Right lobe of liver (tissue), 6 donors: ENCODE results near the gene PTPRM. TPM values are rescaled to one million over a fixed set of nuclear protein-coding genes. Genes with fewer than 3 reads are reported as not detected.

Source experiments
- ATAC-seq, 4 donors: fragments of 200-7000 bp; cut with Tn5 transposase; one replicate each; pipeline ENCODE4 v1.9.1; 2020; ENCODE audit warnings: mild to moderate bottlenecking in 4 of 4, moderate library complexity in 4 of 4
- DNase-seq, 3 donors: peaks; one replicate each; pipeline ENCODE4 v3.0.0-alpha.2; 2020
- H3K27ac ChIP-seq, 3 donors: fragments of 200-600 bp; one replicate each; pipeline ENCODE4 v1.8.0; 2022
- H3K27me3 ChIP-seq, 2 donors: fragments of 200-600 bp; one replicate each; pipeline ENCODE4 v1.8.0; 2022
- H3K36me3 ChIP-seq, 4 donors: fragments of 200-600 bp; sonication (generic) in 1 of 4; one replicate each; pipeline versions ENCODE4 v1.5.1 to v1.8.0; 2017 to 2022; ENCODE audit warnings: control low read depth in 1 of 4
- H3K4me1 ChIP-seq, 4 donors: fragments of 200-600 bp; sonication (generic) in 1 of 4; one replicate each; pipeline versions ENCODE4 v1.5.1 to v1.8.0; 2017 to 2022; ENCODE audit warnings: control low read depth in 1 of 4
- H3K4me3 ChIP-seq, 3 donors: fragments of 200-600 bp; one replicate each; pipeline ENCODE4 v1.8.0; 2022
- H3K9me3 ChIP-seq, 4 donors: fragments of 200-600 bp; sonication (generic) in 1 of 4; one replicate each; pipeline versions ENCODE4 v1.5.1 to v1.8.0; 2017 to 2022; ENCODE audit warnings: control low read depth in 1 of 4
- POLR2A ChIP-seq: fragments of 450-650 bp; IDR thresholded peaks from one replicate; pipeline ENCODE4 v1.6.1; 2017; ENCODE audit warnings: antibody characterized with exemption, mild to moderate bottlenecking
- WGBS: methylation state at CpG from one replicate; pipeline ENCODE4 v1.1.6; 2018; ENCODE audit warnings: low coverage, low lambda C conversion rate; ENCODE audit not compliant: insufficient coverage; ENCODE audit errors: missing lambda C conversion rate; 5-methylcytosine and 5-hydroxymethylcytosine counted together
- intact Hi-C, 2 donors: fragments of 100-400 bp; cut with DNase I; formaldehyde crosslinking; loops; one replicate each; pipeline versions ENCODE4 v1.11.2 to v1.14.1; 2022
- total RNA-seq, 6 experiments: library from RNA; depleted of rRNA in 2 of 6; stranded (reverse); fragments of >200 nt in 2 of 6; fragmentation: NEBNext Ultra II Directional in 3 of 6; extraction: Animal tissue kit (Norgen Biotek cat#: 25700) in 3 of 6; gene quantifications; one replicate each; pipeline versions ENCODE4 v1.1.0 to v1.2.4, GENCODE V29; 2016 to 2023
- TF ChIP-seq, protein P1 (sequence below), 4 donors: fragments of 200-600 bp in 3 of 4; fragments of 450-650 bp in 1 of 4; IDR thresholded peaks; one replicate each; pipeline versions ENCODE4 v1.5.1 to v1.8.0; 2016 to 2022; ENCODE audit warnings: antibody characterized with exemption in 4 of 4, mild to moderate bottlenecking in 2 of 4
- donor health status: DM: no; HTN: yes; CAD: no.
- donor health status: DM: no; HTN: no; CAD: no.
- donor health status: DM: no; HTN: no; CAD: no.
- donor health status: DM: no; HTN: yes; CAD: no.
- donor health status: DM: no; HTN: yes; CAD: no.

PTPRM gene
- total RNA-seq, 6 experiments from 2014 or later = 15.1 to 45.7 (median 26.5) TPM

GRCh38 chr18:7919565-7919964 lies 352.4 kb downstream of the PTPRM start:
- no peak for TF ChIP-seq POLR2A
- TF ChIP-seq, protein P1, sequence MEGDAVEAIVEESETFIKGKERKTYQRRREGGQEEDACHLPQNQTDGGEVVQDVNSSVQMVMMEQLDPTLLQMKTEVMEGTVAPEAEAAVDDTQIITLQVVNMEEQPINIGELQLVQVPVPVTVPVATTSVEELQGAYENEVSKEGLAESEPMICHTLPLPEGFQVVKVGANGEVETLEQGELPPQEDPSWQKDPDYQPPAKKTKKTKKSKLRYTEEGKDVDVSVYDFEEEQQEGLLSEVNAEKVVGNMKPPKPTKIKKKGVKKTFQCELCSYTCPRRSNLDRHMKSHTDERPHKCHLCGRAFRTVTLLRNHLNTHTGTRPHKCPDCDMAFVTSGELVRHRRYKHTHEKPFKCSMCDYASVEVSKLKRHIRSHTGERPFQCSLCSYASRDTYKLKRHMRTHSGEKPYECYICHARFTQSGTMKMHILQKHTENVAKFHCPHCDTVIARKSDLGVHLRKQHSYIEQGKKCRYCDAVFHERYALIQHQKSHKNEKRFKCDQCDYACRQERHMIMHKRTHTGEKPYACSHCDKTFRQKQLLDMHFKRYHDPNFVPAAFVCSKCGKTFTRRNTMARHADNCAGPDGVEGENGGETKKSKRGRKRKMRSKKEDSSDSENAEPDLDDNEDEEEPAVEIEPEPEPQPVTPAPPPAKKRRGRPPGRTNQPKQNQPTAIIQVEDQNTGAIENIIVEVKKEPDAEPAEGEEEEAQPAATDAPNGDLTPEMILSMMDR (IDR thresholded peaks at IDR 0.05) = no peak
- intact Hi-C loops = no loop called here
- Histone ChIP-seq H3K4me3 (no peak overlapping the region), H3K36me3 (no peaks in the 10 kb centered on the region), H3K9me3 (no peaks in the 10 kb centered on the region), H3K4me1 (peaks cover 0 to 33% (median 6%) of the 10 kb centered on the region in 4 donors), H3K27me3 (no peaks in the 10 kb centered on the region), H3K27ac (no peak overlapping the region)
- DNase-seq (no peak), ATAC-seq (no peak)
- WGBS = 100% methylated on average over 2 of the region's 2 CpGs

- WGBS = 18% methylated on average over 2 of the region's 3 CpGs
- Histone ChIP-seq H3K27me3 (no peaks in the 10 kb centered on the region), H3K4me1 (peaks cover 0 to 29% (median 4%) of the 10 kb centered on the region in 4 donors), H3K27ac (peak overlapping the region; percentile 57 to 89 (median 82)), H3K9me3 (no peaks in the 10 kb centered on the region), H3K36me3 (no peaks in the 10 kb centered on the region), H3K4me3 (no peak overlapping the region)
- DNase-seq = peak in 1 of 3 donors; percentile 52
- peak; percentile 65 for TF ChIP-seq POLR2A
- TF ChIP-seq, protein P1 (IDR thresholded peaks at IDR 0.05) = no peak
- ATAC-seq = peak; percentile 83 to 87 (median 85)
- intact Hi-C loops = no loop called here
Measured at GRCh38 chr18:7921938-7922587, 354.9 kb downstream of the PTPRM start.

DNA sequence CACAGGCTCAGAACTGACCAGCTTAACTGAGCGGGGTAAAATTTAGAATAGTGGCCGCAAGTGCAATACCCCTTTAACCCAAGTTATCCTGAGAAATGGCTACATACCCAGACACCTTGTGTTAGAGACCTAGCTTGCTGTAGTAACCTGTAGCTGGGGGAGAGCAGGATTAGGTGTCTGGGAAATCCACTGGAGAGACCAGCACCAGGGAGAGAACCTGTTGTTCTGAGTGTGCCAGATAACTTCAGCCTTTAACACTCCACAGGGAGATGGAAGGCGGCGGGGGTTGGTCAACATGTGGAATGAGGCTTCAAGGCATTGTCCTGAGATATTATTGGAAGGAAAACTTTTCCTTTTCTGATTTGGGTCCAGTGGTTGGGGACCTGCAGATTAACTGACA lies 356.0 kb downstream of the PTPRM start:
- H3K4me1 ChIP-seq = peaks cover 0 to 29% (median 4%) of the 10 kb centered on the region in 4 donors
- WGBS = 92% methylated on average over 2 of the region's 4 CpGs
- ATAC-seq = peak; percentile 8 to 20 (median 16)

GRCh38 chr18:7924616-7925015 lies 357.5 kb downstream of the PTPRM start:
- Histone ChIP-seq H3K27me3 (no peaks in the 10 kb centered on the region), H3K4me1 (peaks cover 0 to 29% (median 4%) of the 10 kb centered on the region in 4 donors), H3K4me3 (no peak overlapping the region), H3K36me3 (no peaks in the 10 kb centered on the region), H3K9me3 (no peaks in the 10 kb centered on the region), H3K27ac (no peak overlapping the region)
- 68% methylated on average over 5 of the region's 5 CpGs for WGBS
- TF ChIP-seq POLR2A = no peak
- TF ChIP-seq, protein P1 (IDR thresholded peaks at IDR 0.05) = no peak
- DNase-seq (no peak), ATAC-seq (no peak)
- intact Hi-C loops = no loop called here

More for the DNA sequence above, 356.0 kb downstream of the PTPRM start:
- H3K27ac ChIP-seq = peak overlapping the region; percentile 57 to 89 (median 82)
- no peak overlapping the region for H3K4me3 ChIP-seq
- DNase-seq = no peak
- TF ChIP-seq, protein P1 (IDR thresholded peaks at IDR 0.05) = no peak
- TF ChIP-seq POLR2A = no peak
- H3K9me3 ChIP-seq = no peaks in the 10 kb centered on the region
- intact Hi-C loops = no loop called here
- no peaks in the 10 kb centered on the region for H3K27me3 ChIP-seq
- H3K36me3 ChIP-seq = no peaks in the 10 kb centered on the region
